SK-N-MC (cell line): Measurements from ENCODE around the gene MAD2L1BP.
A peak's percentile ranks its signal among the peaks of the same experiment; 100 is the strongest.
"Not testable (repeated sequence)": the region's sequence is repeated elsewhere in the genome, so short reads cannot be mapped to it uniquely, and the experiment has no call there.

Experiments
- DNase-seq: peaks from one replicate; pipeline ENCODE4 v3.0.0-alpha.2; 2011; ENCODE audit warnings: low read depth, low spot score
- H3K27ac ChIP-seq: fragments of 200-600 bp; sonication (generic); 2 replicates; pipeline ENCODE4 v1.5.1; 2016; ENCODE audit warnings: mixed run types
- H3K36me3 ChIP-seq: fragments of 200-600 bp; sonication (generic); 2 replicates; pipeline ENCODE4 v1.6.1; 2017; ENCODE audit warnings: antibody characterized with exemption, low read length, mixed read lengths; ENCODE audit not compliant: insufficient read depth
- H3K4me3 ChIP-seq: fragments of 200-600 bp; sonication (generic); 2 replicates; pipeline ENCODE4 v1.5.1; 2016
- H3K9ac ChIP-seq: fragments of 200-600 bp; sonication (generic); 2 replicates; pipeline ENCODE4 v1.8.0; 2017; ENCODE audit warnings: mixed run types, mixed read lengths; ENCODE audit not compliant: insufficient read length
- H3K9me3 ChIP-seq: fragments of 200-600 bp; sonication (generic); 2 replicates; pipeline ENCODE4 v1.6.1; 2017; ENCODE audit warnings: low read depth, mild to moderate bottlenecking, antibody characterized with exemption, low read length, moderate library complexity, mixed read lengths
- EZH2 ChIP-seq: fragments of 200-600 bp; sonication (generic); IDR thresholded peaks from one replicate; pipeline ENCODE4 v1.6.1; 2017; ENCODE audit warnings: antibody characterized with exemption
- FOXP2 ChIP-seq: optimal IDR thresholded peaks from 2 replicates; pipeline ENCODE3; 2011; ENCODE audit warnings: mild to moderate bottlenecking, moderate library complexity; ENCODE audit not compliant: insufficient read depth; ENCODE audit errors: extremely low read length, control extremely low read depth
- POLR2AphosphoS5 ChIP-seq: IDR thresholded peaks from 2 replicates; pipeline ENCODE4 v1.6.1; 2012; ENCODE audit warnings: mild to moderate bottlenecking, low read depth, low read length, borderline replicate concordance

Gene MAD2L1BP

DNA sequence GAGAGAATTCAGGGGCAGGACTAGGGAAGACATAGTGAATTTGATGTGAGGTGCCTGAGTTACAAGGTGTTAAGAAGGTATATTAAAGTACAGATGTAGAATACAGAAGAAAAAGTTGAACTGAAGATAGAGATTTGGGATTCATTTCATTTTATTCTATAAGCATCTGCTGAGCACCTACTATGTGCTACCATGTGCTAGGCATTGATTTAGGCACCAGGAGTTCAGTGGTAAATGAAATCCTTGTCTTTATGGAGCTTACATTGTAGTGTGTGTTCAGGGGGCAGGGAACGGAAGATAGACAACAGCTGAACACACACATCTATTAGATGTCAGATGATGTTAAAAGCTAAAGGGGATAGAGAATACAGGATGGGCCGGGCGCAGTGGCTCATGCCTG, 12.0 kb downstream of the MAD2L1BP start:
- Histone ChIP-seq H3K4me3 (no peak overlapping the region), H3K9ac (no peak overlapping the region), H3K27ac (no peak overlapping the region), H3K36me3 (0 out of 2 replicates have a peak, but pooled peaks cover under 1% of the 10 kb centered on the region), H3K9me3 (no peaks in the 10 kb centered on the region)
- no peak for DNase-seq
- TF ChIP-seq EZH2 (no peak), FOXP2 (no peak), POLR2AphosphoS5 (no peak)

DNA sequence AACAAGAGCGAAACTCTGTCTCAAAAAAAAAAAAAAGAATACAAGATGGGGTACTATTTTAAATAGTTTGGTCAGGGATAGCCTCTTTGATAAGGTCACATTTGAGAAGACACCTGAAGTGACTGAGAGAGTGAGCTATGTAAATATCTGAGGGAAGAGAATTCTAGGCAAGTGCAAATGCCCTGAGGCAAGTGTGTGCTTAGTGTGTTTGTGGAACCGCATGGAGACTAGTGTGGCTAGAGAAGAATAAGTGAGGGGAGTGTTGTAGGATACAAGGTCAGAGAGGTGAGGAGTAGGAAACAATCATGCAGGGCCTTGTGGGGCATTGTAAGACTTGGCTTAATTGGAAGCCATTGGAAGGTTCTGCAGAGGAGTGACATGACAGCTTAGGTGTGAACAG, 12.6 kb downstream of the MAD2L1BP start:
- no peak overlapping the region for H3K27ac ChIP-seq
- H3K4me3 ChIP-seq: no peak overlapping the region
- TF ChIP-seq EZH2 (no peak), POLR2AphosphoS5 (no peak), FOXP2 (no peak)
- no peak for DNase-seq
- no peaks in the 10 kb centered on the region for H3K9me3 ChIP-seq
- no peaks in the 10 kb centered on the region for H3K36me3 ChIP-seq
- H3K9ac ChIP-seq: no peak overlapping the region

DNA sequence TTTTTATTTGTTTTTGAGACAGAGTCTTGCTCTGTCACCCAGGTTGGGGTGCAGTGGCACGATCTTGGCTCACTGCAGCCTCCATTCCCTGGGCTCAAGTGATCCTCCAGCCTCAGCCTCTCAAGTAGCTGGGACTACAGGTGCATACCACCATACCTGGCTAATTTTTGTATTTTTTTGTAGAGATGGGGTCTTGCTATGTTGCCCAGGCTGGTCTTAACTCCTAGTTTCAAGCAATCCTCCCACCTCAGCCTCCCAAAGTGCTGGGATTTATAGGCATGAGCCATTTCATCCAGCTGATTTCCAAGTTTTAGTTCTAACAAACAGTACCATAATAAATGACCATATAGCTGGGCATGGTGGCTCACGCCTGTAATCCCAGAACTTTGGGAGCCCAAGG, 17.2 kb downstream of the MAD2L1BP start:
- not testable (repeated sequence) for H3K9ac ChIP-seq, DNase-seq, H3K4me3 ChIP-seq, H3K9me3 ChIP-seq, H3K27ac ChIP-seq, H3K36me3 ChIP-seq

DNA sequence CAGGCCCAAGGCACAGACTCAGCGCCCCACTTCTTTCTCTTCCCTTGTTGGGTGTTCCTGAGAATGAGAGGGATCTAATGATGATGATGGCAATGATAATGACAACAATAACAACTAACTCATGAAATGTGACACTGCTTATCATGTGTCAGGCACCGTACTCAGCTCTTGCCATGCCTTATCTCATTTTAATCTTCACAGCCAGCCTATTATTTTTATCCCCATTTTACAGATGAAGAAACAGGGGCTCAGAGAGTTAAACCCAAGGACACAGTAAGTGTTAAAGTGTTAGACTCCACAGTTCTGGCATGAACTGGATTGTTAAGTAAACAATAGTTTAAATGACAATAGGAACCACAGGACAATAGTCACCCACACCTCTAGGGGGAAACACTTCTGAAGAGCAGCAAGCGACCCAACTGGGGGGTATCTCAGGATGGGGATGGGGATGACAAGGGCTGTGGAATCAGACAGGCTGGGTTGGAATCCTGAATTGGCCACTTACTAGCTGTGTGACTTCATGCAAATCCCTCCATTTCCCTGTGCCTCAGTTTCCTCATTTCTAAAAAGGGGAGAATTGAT, 21.7 kb downstream of the MAD2L1BP start:
- TF ChIP-seq FOXP2 (no peak), POLR2AphosphoS5 (no peak), EZH2 (no peak)
- DNase-seq: no peak
- no peak overlapping the region for H3K4me3 ChIP-seq
- no peak overlapping the region for H3K9ac ChIP-seq
- H3K36me3 ChIP-seq: no peaks in the 10 kb centered on the region
- H3K27ac ChIP-seq: no peak overlapping the region
- H3K9me3 ChIP-seq: no peaks in the 10 kb centered on the region

DNA sequence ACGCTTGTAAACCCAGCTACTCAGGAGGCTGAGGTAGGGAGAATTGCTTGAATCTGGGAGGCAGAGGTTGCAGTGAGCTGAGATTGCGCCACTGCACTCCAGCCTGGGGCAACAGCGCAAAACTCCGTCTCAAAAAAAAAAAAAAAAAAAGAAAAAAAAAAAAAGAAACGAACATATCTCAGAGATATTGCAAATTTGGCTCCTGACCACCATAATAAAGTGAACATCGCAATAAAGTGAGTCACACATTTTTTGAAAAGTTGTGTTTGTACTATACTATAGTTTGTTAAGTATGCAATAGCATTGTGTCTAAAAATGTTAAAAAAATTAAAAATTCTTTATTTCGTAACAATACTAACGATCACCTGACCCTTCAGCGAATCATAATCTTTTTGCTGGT, 22.5 kb downstream of the MAD2L1BP start:
- no peak for TF ChIP-seq POLR2AphosphoS5
- TF ChIP-seq FOXP2: no peak
- TF ChIP-seq EZH2: no peak
- no peaks in the 10 kb centered on the region for H3K9me3 ChIP-seq
- no peaks in the 10 kb centered on the region for H3K36me3 ChIP-seq
- no peak for DNase-seq
- H3K27ac ChIP-seq: no peak overlapping the region
- no peak overlapping the region for H3K9ac ChIP-seq
- H3K4me3 ChIP-seq: no peak overlapping the region

DNA sequence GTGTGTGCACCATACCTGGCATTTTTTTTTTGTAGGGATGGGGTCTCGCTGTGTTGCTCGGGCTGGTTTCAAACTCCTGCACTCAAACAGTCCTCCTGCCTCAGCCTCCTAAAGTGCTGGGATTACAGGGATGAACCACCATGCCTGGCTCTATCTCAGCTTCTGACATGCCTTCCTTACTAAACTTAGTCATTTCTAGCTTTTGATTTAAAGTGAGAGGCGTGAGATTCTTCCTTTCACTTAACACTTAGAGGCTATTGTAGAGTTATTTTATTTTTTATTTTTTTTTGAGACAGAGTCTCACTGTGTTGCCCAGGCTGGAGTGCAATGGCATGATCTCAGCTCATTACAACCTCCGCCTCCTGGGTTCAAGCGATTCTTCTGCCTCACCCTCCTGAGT, 27.3 kb downstream of the MAD2L1BP start:
- H3K9me3 ChIP-seq, H3K27ac ChIP-seq, H3K9ac ChIP-seq, H3K4me3 ChIP-seq, H3K36me3 ChIP-seq, DNase-seq: not testable (repeated sequence)

DNA sequence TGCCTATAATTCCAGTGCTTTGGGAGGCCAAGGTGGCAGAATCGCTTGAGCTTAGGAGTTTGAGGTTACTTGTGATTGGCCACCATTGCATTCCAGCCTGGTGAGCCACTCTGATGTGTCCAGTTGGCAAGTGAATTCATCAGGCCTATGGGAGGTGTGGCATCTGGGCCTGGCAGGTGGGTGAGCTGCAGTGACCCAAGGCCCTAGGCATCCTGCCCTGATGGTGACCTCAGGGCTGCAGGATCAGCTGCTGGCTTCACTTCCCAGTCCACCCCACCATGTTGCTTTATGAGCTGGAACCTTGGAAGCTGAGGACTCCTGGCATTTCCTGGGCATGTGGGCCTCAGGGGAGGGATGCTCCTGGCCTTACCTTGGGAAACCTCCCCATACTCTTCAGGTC, 29.7 kb downstream of the MAD2L1BP start:
- Histone ChIP-seq H3K9ac (no peak overlapping the region), H3K4me3 (no peak overlapping the region), H3K27ac (no peak overlapping the region), H3K36me3 (no peaks in the 10 kb centered on the region), H3K9me3 (no peaks in the 10 kb centered on the region)
- no peak for TF ChIP-seq POLR2AphosphoS5
- no peak for TF ChIP-seq FOXP2
- no peak for TF ChIP-seq EZH2
- no peak for DNase-seq

DNA sequence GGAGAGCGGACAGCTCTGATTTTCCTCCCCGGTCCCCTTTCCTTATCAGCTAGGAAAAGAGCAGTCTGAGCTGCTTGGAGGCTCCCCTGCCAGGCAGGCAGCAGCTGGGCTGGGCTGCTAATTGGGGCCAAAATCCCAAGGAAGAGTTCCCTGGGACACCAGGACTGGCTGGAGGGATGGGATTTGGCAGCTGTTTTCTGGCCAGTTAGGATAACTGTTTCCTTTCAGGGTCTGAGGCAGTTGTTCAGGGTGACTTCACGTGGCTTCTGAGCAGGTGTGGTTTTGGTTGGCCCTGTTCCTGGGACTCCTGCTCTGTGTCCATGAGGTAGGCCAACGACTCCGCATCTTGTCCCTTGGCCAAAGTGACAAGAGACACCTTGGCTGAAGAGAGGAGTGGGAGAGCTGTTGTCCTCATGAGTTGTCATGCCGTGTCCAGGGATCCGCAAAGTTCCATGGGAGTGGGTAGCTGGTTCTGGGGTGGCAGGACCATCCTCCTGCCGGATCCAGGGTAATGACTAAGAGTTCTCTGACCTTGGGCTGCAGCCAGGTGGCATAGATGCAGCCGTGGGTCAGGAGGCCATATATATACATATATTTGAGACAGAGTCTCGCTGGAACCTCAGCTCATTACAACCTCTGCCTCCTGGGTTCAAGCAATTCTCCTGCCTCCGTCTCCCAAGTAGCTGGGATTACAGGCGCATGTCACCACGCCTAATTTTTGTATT, 30.7 kb downstream of the MAD2L1BP start:
- Histone ChIP-seq H3K36me3 (peaks cover 9% of the 10 kb centered on the region; the same call in 1 of the 2 replicates), H3K9me3 (no peaks in the 10 kb centered on the region), H3K4me3 (no peak overlapping the region), H3K27ac (no peak overlapping the region), H3K9ac (no peak overlapping the region)
- DNase-seq: no peak
- TF ChIP-seq FOXP2 (no peak), EZH2 (no peak), POLR2AphosphoS5 (no peak)

DNA sequence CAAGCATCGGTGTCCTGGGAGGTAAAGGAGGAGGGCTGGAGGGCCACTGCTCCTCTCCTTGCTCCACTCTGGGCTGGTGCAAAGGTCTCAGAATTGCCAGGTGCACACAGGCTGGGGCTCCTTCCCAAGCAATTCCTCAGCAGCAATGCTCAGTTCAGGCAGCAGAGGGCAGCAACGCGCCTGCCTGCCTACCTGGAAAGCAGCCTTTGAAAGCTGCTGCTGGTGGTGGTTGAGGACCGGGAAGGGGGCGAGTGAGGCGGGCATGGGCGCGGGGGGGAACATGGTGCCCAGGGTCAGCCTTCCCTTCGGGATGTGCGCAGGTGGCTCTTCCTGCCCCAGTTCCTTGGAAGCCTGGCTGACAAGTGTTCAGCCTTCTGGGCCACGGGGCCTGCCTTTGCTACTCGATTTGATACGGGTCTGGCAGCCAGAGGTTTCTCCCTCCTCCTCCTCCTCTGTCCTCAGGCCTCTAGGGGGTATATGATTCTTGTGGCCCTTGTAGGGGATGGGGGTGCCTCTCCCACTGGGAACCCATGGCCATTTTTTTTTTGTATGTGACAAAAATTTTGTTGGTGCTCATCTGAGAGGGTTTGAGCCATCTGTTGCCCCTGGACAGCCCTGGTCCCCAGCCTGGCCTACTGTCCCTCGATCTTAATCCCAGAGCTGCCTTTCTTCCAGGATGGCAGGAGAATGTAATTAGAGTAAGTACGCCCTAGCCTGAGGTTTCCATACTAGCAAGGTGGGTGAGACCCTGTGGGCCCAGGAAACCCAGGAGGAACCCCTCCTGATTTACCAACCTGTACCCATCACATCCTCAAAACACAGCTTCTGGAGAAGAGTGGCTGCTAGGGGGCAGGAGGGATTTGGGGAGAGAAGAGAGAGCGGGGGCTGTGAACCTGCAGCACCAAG, 31.9 kb downstream of the MAD2L1BP start:
- Histone ChIP-seq H3K27ac (no peak overlapping the region), H3K36me3 (peaks cover 20% of the 10 kb centered on the region; the same call in 1 of the 2 replicates), H3K9me3 (no peaks in the 10 kb centered on the region), H3K9ac (no peak overlapping the region), H3K4me3 (peak overlapping the region; percentile 64)
- TF ChIP-seq EZH2 (no peak), FOXP2 (no peak), POLR2AphosphoS5 (no peak)
- no peak for DNase-seq
